GM23338 (cell line): ENCODE data around the gene DAGLA. TPM values are rescaled to one million over a fixed set of nuclear protein-coding genes. Genes with fewer than 3 reads are reported as not detected.

Source experiments
- ATAC-seq: fragments of 200-7000 bp; cut with Tn5 transposase; 3 replicates; pipeline ENCODE4 v1.9.1; 2020
- DNase-seq: peaks from one replicate; pipeline ENCODE4 v3.0.0-alpha.2; 2015; ENCODE audit warnings: low spot score
- H2AFZ ChIP-seq: fragments of 200-600 bp; sonication (generic); 2 replicates; pipeline ENCODE4 v1.8.0; 2016; ENCODE audit warnings: antibody characterized with exemption, mild to moderate bottlenecking, moderate library complexity
- H3F3A ChIP-seq: fragments of 200-600 bp; sonication (generic); replicated peaks from 2 replicates; pipeline ENCODE4 v1.8.0; 2017; ENCODE audit warnings: antibody characterized with exemption, mixed run types, low read depth
- H3K27ac ChIP-seq: fragments of 200-600 bp; sonication (generic); 2 replicates; pipeline ENCODE4 v1.6.1; 2016; ENCODE audit warnings: low read depth
- H3K27me3 ChIP-seq: fragments of 200-600 bp; sonication (generic); 2 replicates; pipeline ENCODE4 v1.8.0; 2016; ENCODE audit warnings: mild to moderate bottlenecking, mixed run types, moderate library complexity; ENCODE audit not compliant: insufficient read depth
- H3K36me3 ChIP-seq: fragments of 200-600 bp; sonication (generic); 2 replicates; pipeline ENCODE4 v1.8.0; 2016; ENCODE audit warnings: mild to moderate bottlenecking; ENCODE audit not compliant: insufficient read depth
- H3K4me1 ChIP-seq: fragments of 200-600 bp; sonication (generic); 2 replicates; pipeline ENCODE4 v1.8.0; 2016; ENCODE audit warnings: mild to moderate bottlenecking, moderate library complexity; ENCODE audit not compliant: insufficient read depth
- H3K4me2 ChIP-seq: fragments of 200-600 bp; sonication (generic); 2 replicates; pipeline ENCODE4 v1.7.1; 2017; ENCODE audit warnings: mixed run types
- H3K4me3 ChIP-seq: fragments of 200-600 bp; sonication (generic); 2 replicates; pipeline ENCODE4 v1.6.1; 2016; ENCODE audit warnings: mixed run types
- H3K79me2 ChIP-seq: fragments of 200-600 bp; sonication (generic); replicated peaks from 2 replicates; pipeline ENCODE4 v1.8.0; 2017; ENCODE audit warnings: mild to moderate bottlenecking; ENCODE audit not compliant: insufficient read depth
- H3K9me2 ChIP-seq: fragments of 200-600 bp; sonication (generic); 2 replicates; pipeline ENCODE4 v1.8.0; 2017; ENCODE audit not compliant: insufficient read depth
- H4K20me1 ChIP-seq: fragments of 200-600 bp; sonication (generic); replicated peaks from 2 replicates; pipeline ENCODE4 v1.8.0; 2017; ENCODE audit warnings: mild to moderate bottlenecking; ENCODE audit not compliant: insufficient read depth
- H3K27ac Mint-ChIP-seq: 2 replicates; pipeline ENCODE4 v1.8.0; 2020; ENCODE audit warnings: inconsistent platforms, mild to moderate bottlenecking, moderate library complexity, mixed read lengths
- H3K27me3 Mint-ChIP-seq: 3 replicates; pipeline ENCODE4 v1.8.0; 2022; ENCODE audit warnings: low read depth, mild to moderate bottlenecking, moderate library complexity, mixed read lengths, inconsistent platforms; ENCODE audit not compliant: insufficient read depth, poor library complexity
- H3K36me3 Mint-ChIP-seq: 3 replicates; pipeline ENCODE4 v1.8.0; 2021; ENCODE audit warnings: low read depth, mild to moderate bottlenecking, inconsistent platforms, moderate library complexity, mixed read lengths
- H3K4me1 Mint-ChIP-seq: 3 replicates; pipeline ENCODE4 v1.8.0; 2020; ENCODE audit warnings: mild to moderate bottlenecking, inconsistent platforms, mixed read lengths
- H3K4me3 Mint-ChIP-seq: 3 replicates; pipeline ENCODE4 v1.8.0; 2021; ENCODE audit warnings: moderate library complexity, mild to moderate bottlenecking, inconsistent platforms, mixed read lengths
- H3K9me3 Mint-ChIP-seq: 3 replicates; pipeline ENCODE4 v1.8.0; 2020; ENCODE audit warnings: moderate library complexity, mild to moderate bottlenecking, inconsistent platforms, mixed read lengths
- CREB1 ChIP-seq: fragments of 250-450 bp; sonication (Bioruptor Pico); IDR thresholded peaks from 2 replicates; pipeline ENCODE4 v1.5.0; 2020; ENCODE audit warnings: low read depth, mild to moderate bottlenecking, moderate library complexity
- EZH2 ChIP-seq: fragments of 200-600 bp; sonication (generic); IDR thresholded peaks from one replicate; pipeline ENCODE4 v1.8.0; 2017; ENCODE audit warnings: antibody characterized with exemption, mild to moderate bottlenecking, low read depth; ENCODE audit not compliant: unreplicated experiment
- JUNB ChIP-seq: IDR thresholded peaks from one replicate; pipeline ENCODE4 v1.6.1; 2016; ENCODE audit warnings: antibody characterized with exemption; ENCODE audit not compliant: unreplicated experiment
- ZNF114 ChIP-seq: fragments of 250-450 bp; sonication (Bioruptor Pico); IDR thresholded peaks from 2 replicates; pipeline ENCODE4 v1.5.0; 2020; ENCODE audit warnings: mild to moderate bottlenecking, moderate library complexity
- ZNF331 ChIP-seq: fragments of 250-450 bp; sonication (Bioruptor Pico); IDR thresholded peaks from 2 replicates; pipeline ENCODE4 v1.5.0; 2020; ENCODE audit warnings: low read depth, mild to moderate bottlenecking, moderate library complexity
- polyA plus RNA-seq: library from polyadenylated mRNA; unstranded; fragments of >200 nt; fragmentation: Nextera tagmentation; extraction: Ambion mirVana; gene quantifications from 2 replicates; pipeline ENCODE4 v1.2.1, GENCODE V29; 2016
- total RNA-seq: library from RNA; depleted of rRNA; stranded (reverse); fragments of >200 nt; shearing (Covaris generic); gene quantifications from 2 replicates; pipeline ENCODE4 v1.2.3, GENCODE V29; 2014
- TF ChIP-seq, protein P1 (sequence below): fragments of 250-450 bp; sonication (Bioruptor Pico); IDR thresholded peaks from 2 replicates; pipeline ENCODE4 v1.5.0; 2020; ENCODE audit warnings: mild to moderate bottlenecking, moderate library complexity
- TF ChIP-seq, protein P2 (sequence below), 2 experiments: fragments of 200-600 bp in 1 of 2; sonication (generic) in 1 of 2; conservative IDR thresholded peaks; 2 replicates each; pipeline versions ENCODE4 v1.5.1 to v1.6.1; 2016 to 2017; ENCODE audit warnings: antibody characterized with exemption in 2 of 2, low read depth in 2 of 2, mild to moderate bottlenecking in 2 of 2, moderate library complexity in 1 of 2

The DAGLA gene
- total and polyA plus RNA-seq, 2 experiments from 2014 or later = 0.55 to 2.5 TPM

DNA sequence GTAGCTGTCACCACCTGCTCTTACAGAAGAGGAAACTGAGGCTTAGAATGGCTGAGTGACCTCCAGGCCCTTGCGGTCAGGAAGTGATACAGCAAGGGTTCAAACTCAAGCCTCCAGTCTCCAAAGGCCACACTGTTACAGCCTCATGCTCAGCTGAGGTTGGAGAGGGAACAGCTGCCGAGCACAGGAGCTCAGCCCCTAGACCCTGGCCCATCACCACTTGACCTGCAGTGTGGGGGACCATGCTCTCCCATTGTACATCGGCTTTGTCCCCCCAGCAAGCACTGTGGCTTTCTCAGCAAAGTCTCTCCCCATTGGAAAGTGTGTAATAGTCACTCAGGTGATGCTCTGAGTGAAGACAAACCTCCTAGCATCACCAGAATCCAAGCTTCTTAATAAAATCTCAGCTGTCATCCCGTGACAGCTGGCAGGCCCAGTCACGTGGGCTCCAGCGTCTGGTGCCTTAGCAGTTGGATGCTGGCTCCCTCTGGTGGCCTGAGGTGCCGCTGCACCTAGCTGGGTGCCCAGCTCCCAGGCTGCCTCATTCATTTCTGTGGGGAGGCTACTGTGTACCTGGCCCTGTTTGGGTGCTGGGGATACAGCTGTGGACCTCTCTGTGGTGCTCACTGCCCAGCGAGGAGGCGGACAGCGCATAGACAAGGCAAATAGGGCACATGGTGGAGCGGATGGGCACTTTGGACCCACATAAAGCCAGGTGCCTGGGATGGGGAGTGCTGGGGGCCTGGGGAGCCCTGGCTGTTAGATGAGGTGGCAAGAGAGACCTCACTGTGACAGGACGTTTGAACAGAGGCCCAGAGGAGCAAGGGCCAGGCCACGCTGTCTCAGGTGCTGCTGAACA lies 53.2 kb downstream of the DAGLA start:
- peaks cover 5% of the 10 kb centered on the region; the same call in 2 of the 3 replicates for H3K36me3 Mint-ChIP-seq
- H3K4me1 ChIP-seq = no peaks in the 10 kb centered on the region
- H3K36me3 ChIP-seq = no peaks in the 10 kb centered on the region
- H3K4me1 Mint-ChIP-seq = no peaks in the 10 kb centered on the region; the same call in 2 of the 3 replicates
- no peak overlapping the region for H3K4me3 Mint-ChIP-seq
- H3K9me3 Mint-ChIP-seq = no peaks in the 10 kb centered on the region; the same call in 2 of the 3 replicates
- no peak overlapping the region for H2AFZ ChIP-seq
- H3K4me3 ChIP-seq = no peak overlapping the region
- H3K27me3 Mint-ChIP-seq = peaks cover 13% of the 10 kb centered on the region
- peak; percentile 88 for DNase-seq
- H3K27ac Mint-ChIP-seq = 0 out of 2 replicates have a peak overlapping the region, but pooled peaks have one; percentile 34
- no peaks in the 10 kb centered on the region for H4K20me1 ChIP-seq
- no peak for TF ChIP-seq ZNF114 (CRISPR knock-in tag)
- no peak for TF ChIP-seq JUNB
- no peak for TF ChIP-seq ZNF331 (CRISPR knock-in tag)
- TF ChIP-seq, protein P1, sequence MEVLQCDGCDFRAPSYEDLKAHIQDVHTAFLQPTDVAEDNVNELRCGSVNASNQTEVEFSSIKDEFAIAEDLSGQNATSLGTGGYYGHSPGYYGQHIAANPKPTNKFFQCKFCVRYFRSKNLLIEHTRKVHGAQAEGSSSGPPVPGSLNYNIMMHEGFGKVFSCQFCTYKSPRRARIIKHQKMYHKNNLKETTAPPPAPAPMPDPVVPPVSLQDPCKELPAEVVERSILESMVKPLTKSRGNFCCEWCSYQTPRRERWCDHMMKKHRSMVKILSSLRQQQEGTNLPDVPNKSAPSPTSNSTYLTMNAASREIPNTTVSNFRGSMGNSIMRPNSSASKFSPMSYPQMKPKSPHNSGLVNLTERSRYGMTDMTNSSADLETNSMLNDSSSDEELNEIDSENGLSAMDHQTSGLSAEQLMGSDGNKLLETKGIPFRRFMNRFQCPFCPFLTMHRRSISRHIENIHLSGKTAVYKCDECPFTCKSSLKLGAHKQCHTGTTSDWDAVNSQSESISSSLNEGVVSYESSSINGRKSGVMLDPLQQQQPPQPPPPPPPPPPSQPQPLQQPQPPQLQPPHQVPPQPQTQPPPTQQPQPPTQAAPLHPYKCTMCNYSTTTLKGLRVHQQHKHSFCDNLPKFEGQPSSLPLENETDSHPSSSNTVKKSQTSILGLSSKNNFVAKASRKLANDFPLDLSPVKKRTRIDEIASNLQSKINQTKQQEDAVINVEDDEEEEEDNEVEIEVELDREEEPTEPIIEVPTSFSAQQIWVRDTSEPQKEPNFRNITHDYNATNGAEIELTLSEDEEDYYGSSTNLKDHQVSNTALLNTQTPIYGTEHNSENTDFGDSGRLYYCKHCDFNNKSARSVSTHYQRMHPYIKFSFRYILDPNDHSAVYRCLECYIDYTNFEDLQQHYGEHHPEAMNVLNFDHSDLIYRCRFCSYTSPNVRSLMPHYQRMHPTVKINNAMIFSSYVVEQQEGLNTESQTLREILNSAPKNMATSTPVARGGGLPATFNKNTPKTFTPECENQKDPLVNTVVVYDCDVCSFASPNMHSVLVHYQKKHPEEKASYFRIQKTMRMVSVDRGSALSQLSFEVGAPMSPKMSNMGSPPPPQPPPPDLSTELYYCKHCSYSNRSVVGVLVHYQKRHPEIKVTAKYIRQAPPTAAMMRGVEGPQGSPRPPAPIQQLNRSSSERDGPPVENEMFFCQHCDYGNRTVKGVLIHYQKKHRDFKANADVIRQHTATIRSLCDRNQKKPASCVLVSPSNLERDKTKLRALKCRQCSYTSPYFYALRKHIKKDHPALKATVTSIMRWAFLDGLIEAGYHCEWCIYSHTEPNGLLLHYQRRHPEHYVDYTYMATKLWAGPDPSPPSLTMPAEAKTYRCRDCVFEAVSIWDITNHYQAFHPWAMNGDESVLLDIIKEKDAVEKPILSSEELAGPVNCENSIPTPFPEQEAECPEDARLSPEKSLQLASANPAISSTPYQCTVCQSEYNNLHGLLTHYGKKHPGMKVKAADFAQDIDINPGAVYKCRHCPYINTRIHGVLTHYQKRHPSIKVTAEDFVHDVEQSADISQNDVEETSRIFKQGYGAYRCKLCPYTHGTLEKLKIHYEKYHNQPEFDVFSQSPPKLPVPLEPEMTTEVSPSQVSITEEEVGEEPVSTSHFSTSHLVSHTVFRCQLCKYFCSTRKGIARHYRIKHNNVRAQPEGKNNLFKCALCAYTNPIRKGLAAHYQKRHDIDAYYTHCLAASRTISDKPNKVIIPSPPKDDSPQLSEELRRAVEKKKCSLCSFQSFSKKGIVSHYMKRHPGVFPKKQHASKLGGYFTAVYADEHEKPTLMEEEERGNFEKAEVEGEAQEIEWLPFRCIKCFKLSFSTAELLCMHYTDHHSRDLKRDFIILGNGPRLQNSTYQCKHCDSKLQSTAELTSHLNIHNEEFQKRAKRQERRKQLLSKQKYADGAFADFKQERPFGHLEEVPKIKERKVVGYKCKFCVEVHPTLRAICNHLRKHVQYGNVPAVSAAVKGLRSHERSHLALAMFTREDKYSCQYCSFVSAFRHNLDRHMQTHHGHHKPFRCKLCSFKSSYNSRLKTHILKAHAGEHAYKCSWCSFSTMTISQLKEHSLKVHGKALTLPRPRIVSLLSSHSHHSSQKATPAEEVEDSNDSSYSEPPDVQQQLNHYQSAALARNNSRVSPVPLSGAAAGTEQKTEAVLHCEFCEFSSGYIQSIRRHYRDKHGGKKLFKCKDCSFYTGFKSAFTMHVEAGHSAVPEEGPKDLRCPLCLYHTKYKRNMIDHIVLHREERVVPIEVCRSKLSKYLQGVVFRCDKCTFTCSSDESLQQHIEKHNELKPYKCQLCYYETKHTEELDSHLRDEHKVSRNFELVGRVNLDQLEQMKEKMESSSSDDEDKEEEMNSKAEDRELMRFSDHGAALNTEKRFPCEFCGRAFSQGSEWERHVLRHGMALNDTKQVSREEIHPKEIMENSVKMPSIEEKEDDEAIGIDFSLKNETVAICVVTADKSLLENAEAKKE = no peak
- TF ChIP-seq CREB1 (CRISPR knock-in tag) = peak; percentile 54
- TF ChIP-seq EZH2 = no peak
- TF ChIP-seq, protein P2, sequence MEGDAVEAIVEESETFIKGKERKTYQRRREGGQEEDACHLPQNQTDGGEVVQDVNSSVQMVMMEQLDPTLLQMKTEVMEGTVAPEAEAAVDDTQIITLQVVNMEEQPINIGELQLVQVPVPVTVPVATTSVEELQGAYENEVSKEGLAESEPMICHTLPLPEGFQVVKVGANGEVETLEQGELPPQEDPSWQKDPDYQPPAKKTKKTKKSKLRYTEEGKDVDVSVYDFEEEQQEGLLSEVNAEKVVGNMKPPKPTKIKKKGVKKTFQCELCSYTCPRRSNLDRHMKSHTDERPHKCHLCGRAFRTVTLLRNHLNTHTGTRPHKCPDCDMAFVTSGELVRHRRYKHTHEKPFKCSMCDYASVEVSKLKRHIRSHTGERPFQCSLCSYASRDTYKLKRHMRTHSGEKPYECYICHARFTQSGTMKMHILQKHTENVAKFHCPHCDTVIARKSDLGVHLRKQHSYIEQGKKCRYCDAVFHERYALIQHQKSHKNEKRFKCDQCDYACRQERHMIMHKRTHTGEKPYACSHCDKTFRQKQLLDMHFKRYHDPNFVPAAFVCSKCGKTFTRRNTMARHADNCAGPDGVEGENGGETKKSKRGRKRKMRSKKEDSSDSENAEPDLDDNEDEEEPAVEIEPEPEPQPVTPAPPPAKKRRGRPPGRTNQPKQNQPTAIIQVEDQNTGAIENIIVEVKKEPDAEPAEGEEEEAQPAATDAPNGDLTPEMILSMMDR (conservative IDR thresholded peaks at IDR 0.05; ENCODE audit: low read depth in 2 of 2) = peak; percentile 95 to 98
- no peaks in the 10 kb centered on the region for H3K79me2 ChIP-seq
- no peak overlapping the region for H3K4me2 ChIP-seq
- no peaks in the 10 kb centered on the region for H3K9me2 ChIP-seq
- no peaks in the 10 kb centered on the region for H3F3A ChIP-seq
- no peaks in the 10 kb centered on the region for H3K27me3 ChIP-seq
- no peak overlapping the region for H3K27ac ChIP-seq
- ATAC-seq = peak; percentile 88
